AG10803 (cell line): ENCODE results near the gene CDK4.
A peak's percentile ranks its signal among the peaks of the same experiment; 100 is the strongest.
"Not testable (repeated sequence)": the region's sequence is repeated elsewhere in the genome, so short reads cannot be mapped to it uniquely, and the experiment has no call there.

Experiments used
- DNase-seq: peaks from one replicate; pipeline ENCODE4 v3.0.0; 2010; ENCODE audit warnings: low read depth
- H3K4me3 ChIP-seq: 2 replicates; pipeline ENCODE4 v1.5.1; 2011; ENCODE audit warnings: mild to moderate bottlenecking, low read length, control low read depth
- CTCF ChIP-seq: conservative IDR thresholded peaks from 2 replicates; pipeline ENCODE4 v1.5.1; 2011; ENCODE audit warnings: mild to moderate bottlenecking, low read length, control low read depth, inconsistent platforms

Gene CDK4

GRCh38 chr12:57777911-57778310, 25.8 kb upstream of the CDK4 start:
- DNase-seq, result no peak
- H3K4me3 ChIP-seq, result no peak overlapping the region

DNA sequence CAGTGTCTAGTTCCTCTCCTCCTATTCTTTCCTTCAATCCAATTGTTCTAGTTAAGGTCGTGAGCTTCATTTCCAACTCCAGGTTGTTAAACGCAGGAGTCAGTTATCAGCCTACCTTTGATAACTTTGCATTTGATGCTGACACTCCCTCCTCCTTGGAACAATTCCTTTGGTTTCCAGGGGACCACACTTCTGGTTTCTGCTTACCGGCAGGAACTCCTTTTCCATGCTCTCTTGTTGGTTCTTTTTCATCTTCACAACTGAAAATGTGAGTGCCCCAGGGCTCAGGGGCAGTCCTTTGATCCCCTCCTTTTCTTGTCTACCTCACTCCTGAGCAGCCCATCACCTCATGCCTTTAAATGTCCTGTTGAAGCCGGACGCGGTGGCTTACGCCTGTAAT, 25.3 kb upstream of the CDK4 start:
- no peak for DNase-seq
- no peak for TF ChIP-seq CTCF
- no peak overlapping the region for H3K4me3 ChIP-seq

More at GRCh38 chr12:57777911-57778310, 25.8 kb upstream of the CDK4 start:
- TF ChIP-seq CTCF, result no peak

DNA sequence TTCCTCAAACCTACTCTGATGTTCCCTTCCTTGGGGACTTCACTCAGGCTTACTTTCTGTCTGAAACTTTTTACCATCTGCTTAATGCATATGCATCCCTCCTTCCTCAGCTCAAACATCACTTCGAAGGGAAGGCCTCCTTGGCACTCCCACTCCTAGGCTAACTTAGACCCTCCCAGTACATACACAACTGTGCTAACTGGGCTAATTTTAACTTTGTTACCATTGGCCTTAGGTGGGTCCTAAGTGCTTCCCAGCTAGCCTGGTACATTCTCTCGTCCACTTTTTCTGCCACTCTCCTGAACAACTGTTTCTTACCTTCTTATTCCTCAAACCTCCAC, 24.1 kb upstream of the CDK4 start:
- TF ChIP-seq CTCF, result no peak
- no peak overlapping the region for H3K4me3 ChIP-seq
- DNase-seq, result no peak

- peak; percentile 3; the same call in 1 of the 2 replicates for TF ChIP-seq CTCF
- no peak overlapping the region for H3K4me3 ChIP-seq
- no peak for DNase-seq
Observed at GRCh38 chr12:57775563-57776246, 23.6 kb upstream of the CDK4 start.

- no peak overlapping the region for H3K4me3 ChIP-seq
- no peak for DNase-seq
- TF ChIP-seq CTCF, result no peak
Observed at GRCh38 chr12:57775044-57775443, 22.9 kb upstream of the CDK4 start.

DNA sequence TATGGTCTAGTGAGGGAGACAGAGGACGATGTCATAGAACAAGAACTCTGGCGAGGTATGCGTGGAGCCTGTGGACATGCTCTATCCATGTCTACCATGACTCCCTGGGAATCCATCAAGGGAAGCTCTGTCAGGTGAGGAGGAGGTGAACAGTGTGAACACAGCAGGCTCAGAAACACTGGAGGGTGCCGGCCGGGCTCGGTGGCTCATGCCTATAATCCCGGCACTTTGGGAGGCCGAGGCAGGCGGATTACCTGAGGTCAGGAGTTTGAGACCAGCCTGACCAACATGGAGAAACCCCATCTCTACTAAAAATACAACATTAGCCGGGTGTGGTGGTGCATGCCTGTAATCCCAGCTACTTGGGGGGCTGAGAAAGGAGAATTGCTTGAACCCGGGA, 22.5 kb upstream of the CDK4 start:
- not testable (repeated sequence) for H3K4me3 ChIP-seq, DNase-seq

- DNase-seq, result peak; percentile 41
- TF ChIP-seq CTCF, result no peak
- H3K4me3 ChIP-seq, result peak within 1 kb of the TSS; percentile 99
Observed at GRCh38 chr12:57772429-57773322, 20.6 kb upstream of the CDK4 start, which contains the start of gene EEF1AKMT3. EEF1AKMT3 (plus strand) TSS chr12:57772614; CDS start chr12:57772725, 111 bp downstream.
